NCI-H446 treated with DMSO at 0.1 percent for 48 hours (cell line): Measurements from ENCODE around the gene NLGN1.
A peak's percentile ranks its signal among the peaks of the same experiment; 100 is the strongest.

Experiments
- DNase-seq: peaks from one replicate; lab custom pipeline; 2025; lab: John Stamatoyannopoulos, UW

NLGN1 gene

GRCh38 chr3:173755161-173755560 is 357.6 kb downstream of the NLGN1 start:
- no peak for DNase-seq

GRCh38 chr3:173761161-173761560 is 363.6 kb downstream of the NLGN1 start:
- peak; percentile 73 for DNase-seq

- DNase-seq = peak; percentile 41
Observed at GRCh38 chr3:173762501-173762900, 365.0 kb downstream of the NLGN1 start.

- DNase-seq = no peak
Observed at GRCh38 chr3:173770011-173770410, 372.5 kb downstream of the NLGN1 start.

GRCh38 chr3:173770796-173771573 is 373.4 kb downstream of the NLGN1 start:
- DNase-seq = no peak

DNA sequence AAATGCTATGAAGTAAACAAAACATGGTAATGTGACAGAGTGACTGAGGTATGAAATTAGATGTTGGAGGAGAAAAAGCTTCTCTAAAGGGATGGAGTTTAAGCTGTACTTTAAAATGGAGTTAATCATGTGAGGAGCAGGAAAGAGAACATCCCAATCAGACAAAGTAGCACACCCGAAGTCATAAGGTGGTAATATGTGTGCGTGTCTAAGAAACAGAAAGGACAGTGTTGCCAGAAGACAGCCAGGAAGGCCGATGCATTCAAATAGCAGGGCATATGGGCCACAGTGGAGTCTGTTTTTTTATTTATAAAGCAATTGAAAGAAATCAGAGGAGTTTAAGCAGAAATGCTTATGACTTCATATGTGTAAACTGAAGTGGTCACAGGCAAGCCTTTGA is 376.3 kb downstream of the NLGN1 start:
- peak; percentile 72 for DNase-seq

GRCh38 chr3:173774294-173774693 is 376.8 kb downstream of the NLGN1 start:
- DNase-seq = no peak

- peak; percentile 82 for DNase-seq
Observed at GRCh38 chr3:173778251-173778650, 380.7 kb downstream of the NLGN1 start.

GRCh38 chr3:173780067-173780466 is 382.5 kb downstream of the NLGN1 start:
- no peak for DNase-seq

- peak; percentile 81 for DNase-seq
Observed at GRCh38 chr3:173785004-173785403, 387.5 kb downstream of the NLGN1 start.

DNA sequence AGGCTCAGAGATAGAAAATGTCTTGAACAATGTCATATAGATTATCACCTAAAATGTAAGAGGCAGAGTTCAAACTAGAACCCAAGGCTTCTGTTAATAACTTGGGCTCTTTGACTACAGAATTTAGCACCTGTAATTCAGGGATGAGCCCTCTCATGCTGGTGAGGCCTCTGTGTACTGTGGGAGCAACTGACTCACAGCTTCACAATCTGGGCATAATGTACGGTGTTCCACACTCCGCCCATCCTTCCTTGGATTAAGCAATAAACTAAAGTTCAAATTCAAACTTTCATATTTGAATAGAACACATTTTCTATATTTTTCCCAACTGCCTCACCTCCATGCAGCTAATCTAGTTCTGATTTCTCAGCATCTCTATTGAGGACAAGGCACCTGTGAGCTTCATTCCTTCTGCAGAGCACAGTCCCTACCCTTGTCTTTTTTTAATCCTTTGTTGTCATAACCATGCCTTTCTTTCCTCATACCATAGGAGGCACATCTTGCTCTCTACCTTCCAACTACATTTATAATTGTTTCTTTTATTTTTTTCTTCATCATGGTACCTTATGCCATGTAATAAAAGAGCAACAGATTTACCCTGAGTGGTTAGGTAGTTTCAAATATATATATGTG is 392.1 kb downstream of the NLGN1 start:
- DNase-seq = no peak

DNA sequence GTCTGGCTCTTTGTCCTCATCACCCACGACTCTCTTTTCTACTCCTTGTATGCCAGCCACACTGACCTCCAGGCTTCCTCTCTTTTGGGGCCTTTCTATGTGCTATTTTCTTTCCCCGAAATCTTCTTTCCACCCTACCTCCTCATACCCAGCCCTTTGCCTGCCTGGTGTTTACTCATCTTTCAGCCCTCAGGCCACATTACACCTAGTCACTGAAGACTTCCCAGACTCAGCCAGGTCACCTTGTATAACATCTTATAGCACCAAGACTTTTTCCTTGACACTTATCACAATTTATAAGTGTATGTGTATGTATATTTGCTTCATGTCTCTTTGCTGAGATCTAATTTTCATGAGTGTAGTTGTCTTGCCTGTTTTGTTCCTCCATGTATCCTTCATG is 396.4 kb downstream of the NLGN1 start:
- DNase-seq = no peak

DNA sequence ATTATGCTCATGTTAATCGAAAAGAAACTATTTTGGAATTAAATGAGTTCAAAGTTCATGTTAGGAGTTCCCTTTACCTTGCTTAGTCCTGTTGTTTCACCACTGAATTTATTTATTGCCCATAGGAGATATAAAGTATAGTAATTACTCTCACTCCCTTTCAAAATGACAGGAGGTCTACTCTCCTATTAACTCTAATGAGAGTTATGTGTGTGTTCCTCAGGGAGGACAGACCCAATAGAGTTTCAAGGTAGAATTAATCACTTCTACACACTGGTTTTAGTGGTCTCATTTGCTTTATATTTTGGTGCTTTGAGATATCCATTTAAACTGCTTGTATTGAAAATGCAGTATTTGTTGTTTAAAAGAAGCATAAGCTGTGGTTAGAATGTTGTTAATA is 398.9 kb downstream of the NLGN1 start:
- no peak for DNase-seq

DNA sequence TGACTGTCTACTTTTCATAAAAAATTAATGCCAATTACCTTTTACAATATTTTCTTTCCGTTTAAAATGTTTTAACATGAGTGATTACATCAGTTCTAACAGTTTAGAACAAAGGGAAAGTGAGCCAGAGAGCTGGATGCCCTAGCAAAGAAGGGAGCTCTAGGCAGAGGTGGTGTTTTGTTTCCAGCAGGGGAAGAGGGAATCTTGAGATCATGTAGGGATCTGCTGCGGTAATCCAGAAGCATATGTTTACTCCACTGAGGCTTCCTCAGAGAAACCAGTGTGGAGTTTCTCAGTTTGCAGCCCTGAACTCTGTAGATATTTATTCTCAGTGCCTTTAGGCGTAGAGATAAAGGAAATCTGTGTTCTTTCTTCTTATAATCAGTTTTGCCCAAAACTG is 399.3 kb downstream of the NLGN1 start:
- no peak for DNase-seq

GRCh38 chr3:173799060-173799816 is 401.7 kb downstream of the NLGN1 start:
- no peak for DNase-seq

DNA sequence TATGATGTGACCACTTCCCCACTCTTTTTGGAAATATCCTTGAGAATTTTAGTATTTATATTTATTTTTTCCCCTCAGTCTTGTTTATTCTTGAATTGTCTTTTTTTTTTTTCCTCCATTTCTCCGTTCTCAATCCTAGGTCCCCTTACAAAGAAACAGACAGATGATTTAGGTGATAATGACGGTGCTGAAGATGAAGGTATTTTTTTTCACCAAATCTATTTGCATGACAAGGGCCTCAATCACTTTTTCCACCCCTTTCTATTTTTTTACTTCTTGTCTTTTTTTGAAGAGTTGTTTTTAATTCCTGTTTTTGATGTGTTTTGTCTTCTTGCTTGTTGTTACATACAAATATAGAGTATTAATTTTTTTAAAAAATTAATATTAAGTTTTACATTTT is 402.6 kb downstream of the NLGN1 start:
- no peak for DNase-seq

- no peak for DNase-seq
Observed at GRCh38 chr3:173814809-173815208, 417.3 kb downstream of the NLGN1 start.

DNA sequence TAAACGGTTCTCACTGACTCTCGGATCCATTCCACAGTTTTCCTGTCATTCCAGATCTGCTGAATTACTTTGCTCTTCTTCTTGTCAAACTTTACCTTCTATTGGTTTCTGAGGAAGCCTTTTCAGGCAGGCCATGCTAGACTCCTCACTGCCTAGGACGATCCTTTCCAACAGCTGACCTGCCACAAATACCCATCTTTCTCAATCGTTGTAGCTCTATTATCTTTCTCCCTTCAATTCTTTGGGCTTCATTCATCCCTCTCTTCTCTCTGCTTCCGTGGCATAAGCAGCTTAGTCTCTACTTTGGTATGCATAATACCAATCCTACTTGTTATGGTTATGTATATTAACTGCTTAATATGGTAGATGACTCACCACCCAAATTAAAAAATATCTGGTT is 421.8 kb downstream of the NLGN1 start:
- no peak for DNase-seq

DNA sequence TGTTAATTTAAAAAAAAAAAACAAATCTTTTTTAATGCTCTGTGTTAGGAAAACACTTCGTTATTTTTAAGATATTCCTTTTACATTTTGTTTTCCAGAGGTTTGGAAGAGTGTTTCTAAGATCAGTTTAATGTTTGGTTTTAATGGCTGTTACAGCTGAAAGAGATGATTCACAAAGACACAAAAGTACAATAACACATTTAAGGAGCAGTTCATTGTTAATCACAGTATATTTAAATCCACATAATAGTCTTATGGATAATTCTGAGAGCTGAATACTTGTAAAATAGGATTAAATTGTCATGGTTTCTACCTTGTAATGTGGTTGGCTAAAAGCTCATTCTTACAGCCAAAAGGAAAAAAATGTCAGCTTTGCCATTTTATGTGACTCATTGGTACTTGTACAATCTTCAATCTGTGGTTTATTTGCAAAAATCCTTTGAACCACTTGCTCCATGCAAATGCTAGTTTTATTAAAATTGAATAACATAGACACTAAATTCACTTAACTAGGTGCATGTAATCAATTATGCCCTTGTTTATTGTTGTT is 426.4 kb downstream of the NLGN1 start:
- no peak for DNase-seq

- DNase-seq = no peak
Observed at GRCh38 chr3:173825730-173826129, 428.2 kb downstream of the NLGN1 start.

DNA sequence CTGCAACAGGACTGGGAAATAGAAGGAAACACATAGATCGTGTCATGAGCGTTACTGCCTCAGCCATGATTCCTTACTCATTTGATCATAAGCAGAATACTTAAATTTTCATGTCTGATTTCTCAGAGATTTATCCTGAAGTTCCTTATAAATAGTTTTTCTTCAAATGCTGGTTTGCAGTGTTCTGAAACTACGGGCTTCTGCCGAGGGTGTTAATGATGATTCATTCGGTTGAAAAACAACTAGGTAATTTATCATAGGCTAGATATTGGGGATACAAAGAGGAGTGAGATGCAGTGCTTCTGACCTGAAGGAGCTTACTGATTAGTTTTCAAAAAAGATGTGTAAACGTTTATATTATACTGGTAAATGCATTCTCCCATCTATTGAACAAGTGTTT is 428.9 kb downstream of the NLGN1 start:
- no peak for DNase-seq

- no peak for DNase-seq
Observed at GRCh38 chr3:173826901-173827609, 429.5 kb downstream of the NLGN1 start.
